Activated naive CD4-positive, alpha-beta T cell treated with Interleukin-2 at 50 U/mL for 16 hours (primary cell): ENCODE measurements around the gene SPINT1.

Experiments used
- DNase-seq: peaks from one replicate; pipeline ENCODE4 v3.0.0-alpha.2; 2020

SPINT1 gene

GRCh38 chr15:40829115-40829514 is 14.7 kb upstream of the SPINT1 start:
- DNase-seq = no peak

GRCh38 chr15:40830884-40831283 is 13.0 kb upstream of the SPINT1 start:
- DNase-seq = no peak

GRCh38 chr15:40831861-40832260 is 12.0 kb upstream of the SPINT1 start:
- DNase-seq = no peak

- DNase-seq = no peak
These were observed 10.9 kb upstream of the SPINT1 start for GRCh38 chr15:40832903-40833302.

GRCh38 chr15:40836020-40836419 is 7.8 kb upstream of the SPINT1 start:
- no peak for DNase-seq

- no peak for DNase-seq
These were observed 5.1 kb upstream of the SPINT1 start for GRCh38 chr15:40838756-40839155.

GRCh38 chr15:40841741-40842140 is 2.1 kb upstream of the SPINT1 start:
- no peak for DNase-seq

- DNase-seq = no peak
These were observed 475 bp upstream of the SPINT1 start for GRCh38 chr15:40843261-40843884.

GRCh38 chr15:40844696-40845030 is 815 bp downstream of the SPINT1 start:
- DNase-seq = peak; percentile 46

GRCh38 chr15:40845036-40845435 is 1.2 kb downstream of the SPINT1 start:
- no peak for DNase-seq

- DNase-seq = no peak
These were observed 1.9 kb downstream of the SPINT1 start for GRCh38 chr15:40845511-40846284.

- no peak for DNase-seq
These were observed 3.0 kb downstream of the SPINT1 start for GRCh38 chr15:40846841-40847222.

- no peak for DNase-seq
These were observed 3.5 kb downstream of the SPINT1 start for GRCh38 chr15:40847223-40847961.

GRCh38 chr15:40850576-40851112 is 6.8 kb downstream of the SPINT1 start:
- no peak for DNase-seq

GRCh38 chr15:40852529-40852928 is 8.7 kb downstream of the SPINT1 start:
- no peak for DNase-seq

GRCh38 chr15:40853241-40853890 is 9.5 kb downstream of the SPINT1 start:
- DNase-seq = no peak

- no peak for DNase-seq
These were observed 10.3 kb downstream of the SPINT1 start for GRCh38 chr15:40854161-40854560.

- DNase-seq = no peak
These were observed 11.9 kb downstream of the SPINT1 start for GRCh38 chr15:40855706-40856234.

- no peak for DNase-seq
These were observed 12.9 kb downstream of the SPINT1 start for GRCh38 chr15:40856746-40857145.

GRCh38 chr15:40857601-40858341 is 13.9 kb downstream of the SPINT1 start:
- DNase-seq = peak; percentile 83

- no peak for DNase-seq
These were observed 14.9 kb downstream of the SPINT1 start for GRCh38 chr15:40858706-40859105.

GRCh38 chr15:40859206-40859851 is 15.5 kb downstream of the SPINT1 start:
- DNase-seq = peak; percentile 81
